ENCODE data around the gene FAM174B.

FAM174B gene

DNA sequence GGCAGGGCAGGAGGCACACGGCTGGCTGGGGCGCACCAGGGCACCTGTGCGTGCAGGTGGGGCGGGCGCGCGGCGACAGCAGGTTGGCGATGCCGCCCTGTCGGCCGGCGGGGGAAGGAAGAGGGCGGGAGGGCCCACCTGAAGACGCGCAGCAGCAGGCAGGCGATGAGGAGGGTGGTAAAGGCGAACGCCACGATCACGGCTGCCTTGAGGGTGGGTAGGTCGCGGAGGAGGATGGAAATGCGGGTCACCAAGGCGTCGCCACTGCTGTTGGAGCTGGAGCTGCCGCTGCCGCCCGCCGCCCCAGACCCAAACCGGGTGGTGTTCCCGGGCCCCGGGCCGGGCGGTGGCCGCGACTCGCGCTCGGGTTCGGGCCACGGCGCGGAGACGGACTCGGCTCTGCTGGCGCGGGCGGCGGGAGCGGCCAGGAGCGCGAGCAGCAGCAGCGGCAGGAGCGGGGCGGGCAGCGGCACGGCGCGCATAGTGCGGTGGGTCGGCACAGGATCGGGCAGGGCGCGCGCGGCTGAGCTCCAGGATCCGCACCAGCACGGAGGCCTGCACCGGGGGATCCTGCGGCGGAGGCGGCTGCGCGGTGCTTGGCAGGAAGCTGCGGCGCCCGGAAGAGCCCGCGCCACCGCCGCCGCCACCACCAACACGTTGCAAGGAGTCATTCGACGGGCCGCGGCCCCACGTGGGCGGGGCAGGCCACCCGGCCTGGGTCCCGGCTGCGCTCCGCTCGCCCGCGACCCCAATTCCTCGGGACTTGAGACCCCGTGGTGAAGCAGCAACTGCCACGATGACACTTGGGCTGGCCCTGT lies at the start of gene FAM174B:
FAM174B (minus strand) TSS at position 598 of the 818 bp plus-strand sequence.
- DNase-seq = peak; percentile 1

DNA sequence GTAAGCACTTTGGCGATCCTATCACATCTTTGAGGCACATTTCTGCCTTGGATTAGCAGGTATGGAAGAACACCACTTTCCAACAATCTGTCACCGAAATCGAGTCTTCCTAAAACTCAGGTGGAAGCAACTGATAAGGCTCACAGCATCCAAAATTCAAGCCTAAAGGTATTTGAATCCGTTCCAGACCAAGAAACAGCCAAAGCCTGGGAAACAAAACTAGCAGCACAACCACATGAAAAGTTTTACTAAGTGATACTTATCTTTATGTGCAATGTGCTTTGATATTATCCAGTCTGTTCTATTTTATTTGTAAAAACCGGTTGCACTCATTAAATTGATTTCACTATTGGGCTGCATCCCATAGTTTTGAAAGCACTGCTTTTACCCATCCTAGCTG lies 40.5 kb upstream of the FAM174B start:
- DNase-seq = no peak

DNA sequence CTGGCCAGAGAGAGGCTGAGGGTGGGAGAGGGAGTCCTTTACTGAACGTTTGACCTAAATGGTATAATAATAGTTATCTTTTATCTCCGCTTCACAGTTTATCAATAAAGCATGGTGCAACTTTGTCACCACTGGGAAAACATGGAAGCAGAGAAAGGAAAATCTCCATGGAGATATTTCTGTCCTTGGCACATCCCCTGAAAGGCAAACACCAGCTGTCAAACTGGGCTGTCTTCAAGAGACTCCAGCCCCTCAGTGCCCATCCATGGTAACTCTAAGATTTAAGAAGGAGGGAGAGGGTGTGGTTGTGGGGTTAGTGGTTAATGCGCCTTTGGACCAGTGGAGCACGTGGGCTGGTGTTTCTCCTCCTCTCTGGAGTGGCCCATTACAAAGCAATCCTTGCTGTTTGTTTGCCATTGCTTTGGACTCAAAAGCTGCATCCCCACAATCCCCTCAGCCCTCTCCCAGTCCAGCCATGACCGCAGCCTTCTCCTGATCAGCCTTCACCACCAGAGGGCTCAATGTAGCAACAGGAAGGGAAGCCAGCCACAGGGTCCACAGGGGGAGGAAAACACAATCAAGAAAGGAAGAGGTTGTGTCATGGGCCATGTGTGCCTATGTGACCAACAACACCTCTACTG lies 38.2 kb upstream of the FAM174B start:
- no peak for DNase-seq

- no peak for DNase-seq
Measured at GRCh38 chr15:92690395-92690794, 34.8 kb upstream of the FAM174B start.

GRCh38 chr15:92687746-92688145 lies 32.2 kb upstream of the FAM174B start:
- no peak for DNase-seq

DNA sequence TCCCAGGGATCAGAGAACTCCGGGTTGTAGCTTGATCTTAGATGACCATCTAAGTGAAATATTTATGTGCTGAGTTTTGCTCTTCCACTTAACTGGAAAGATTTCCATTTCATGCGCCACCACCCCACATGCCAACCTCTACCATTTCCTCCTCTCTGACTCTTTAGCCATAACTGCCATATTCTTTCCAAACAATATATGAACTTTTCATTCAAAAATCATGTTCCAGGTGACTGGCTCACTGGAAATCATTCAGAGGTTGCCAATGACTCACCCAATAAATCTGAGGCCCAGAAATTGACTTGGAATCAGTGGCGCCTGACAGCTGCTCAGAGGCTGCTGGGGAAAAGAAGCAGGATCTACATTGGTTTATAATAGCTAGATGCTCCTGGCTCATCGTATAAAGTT lies 31.6 kb upstream of the FAM174B start:
- no peak for DNase-seq

DNA sequence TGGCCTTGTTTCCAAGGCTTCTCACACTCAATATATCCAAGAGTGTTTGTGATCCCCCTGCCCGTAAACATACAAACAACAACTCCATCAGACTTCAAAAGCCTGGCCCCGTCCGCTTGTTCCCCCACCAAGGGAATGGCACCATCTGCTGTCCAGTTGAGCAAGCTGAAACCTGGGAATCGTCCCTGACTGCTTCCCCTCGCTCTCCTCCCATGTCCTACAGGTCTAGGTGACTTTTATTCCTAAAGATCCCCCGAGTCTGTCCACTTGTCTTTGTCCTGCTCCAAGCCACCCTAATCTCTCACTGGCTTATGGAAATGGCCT lies 27.9 kb upstream of the FAM174B start:
- DNase-seq = no peak

DNA sequence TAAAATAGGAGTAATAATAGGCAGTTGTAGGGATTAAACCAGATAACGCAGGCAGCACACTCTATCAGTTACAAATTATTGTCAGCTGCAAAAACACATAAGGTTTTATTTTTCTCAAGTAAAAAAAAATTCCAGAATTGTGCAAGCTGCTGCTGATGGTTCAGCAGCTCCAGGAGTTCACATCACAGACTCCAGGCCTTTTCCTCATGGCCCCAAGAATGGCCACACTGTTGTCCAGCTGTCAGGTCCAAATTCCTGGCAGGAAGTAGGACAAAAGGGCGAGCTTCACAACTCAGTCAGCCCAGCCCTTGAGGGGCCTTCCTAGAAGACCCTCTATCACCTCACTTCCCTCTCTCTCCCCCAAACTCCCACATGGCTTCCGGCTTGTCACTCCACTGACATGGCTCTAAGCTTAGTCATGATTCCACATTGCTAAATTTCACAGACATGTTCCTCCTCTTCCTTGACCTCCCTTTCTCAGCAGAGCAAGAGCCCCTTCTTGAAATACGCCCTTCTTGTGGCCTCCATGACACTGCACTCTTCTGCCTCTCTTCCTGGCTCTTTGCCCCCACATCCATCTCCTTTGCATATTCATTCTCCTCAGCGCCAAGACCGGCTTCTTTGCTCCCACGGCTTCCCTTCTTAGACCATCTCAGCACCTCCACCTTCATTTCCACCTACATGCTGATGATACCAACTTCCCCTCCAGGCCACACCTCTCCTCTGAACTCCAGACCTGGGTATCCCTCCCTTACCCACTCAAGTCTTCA lies 27.4 kb upstream of the FAM174B start:
- no peak for DNase-seq

GRCh38 chr15:92681141-92681631 lies 25.6 kb upstream of the FAM174B start:
- DNase-seq = no peak

DNA sequence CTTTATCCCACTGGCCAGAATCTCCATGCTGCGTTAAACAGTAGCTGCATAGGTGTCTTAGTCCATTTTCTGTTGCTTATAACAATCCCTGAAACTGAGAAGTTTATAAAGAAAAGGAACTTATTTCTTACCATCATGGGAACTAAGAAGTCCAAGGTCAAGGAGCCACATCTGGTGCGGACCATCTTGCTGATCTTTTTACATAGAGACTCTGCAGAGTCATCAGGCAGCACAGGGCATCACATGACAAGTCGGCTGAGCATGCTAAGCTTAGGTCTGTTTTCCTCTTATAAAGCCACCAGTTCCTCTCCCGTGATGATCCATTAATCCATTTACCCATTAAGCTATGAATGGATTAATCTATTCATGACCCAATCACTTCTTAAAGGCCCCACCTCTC lies 22.4 kb upstream of the FAM174B start:
- DNase-seq = no peak

- DNase-seq = no peak
Measured at GRCh38 chr15:92676561-92676960, 21.0 kb upstream of the FAM174B start.

DNA sequence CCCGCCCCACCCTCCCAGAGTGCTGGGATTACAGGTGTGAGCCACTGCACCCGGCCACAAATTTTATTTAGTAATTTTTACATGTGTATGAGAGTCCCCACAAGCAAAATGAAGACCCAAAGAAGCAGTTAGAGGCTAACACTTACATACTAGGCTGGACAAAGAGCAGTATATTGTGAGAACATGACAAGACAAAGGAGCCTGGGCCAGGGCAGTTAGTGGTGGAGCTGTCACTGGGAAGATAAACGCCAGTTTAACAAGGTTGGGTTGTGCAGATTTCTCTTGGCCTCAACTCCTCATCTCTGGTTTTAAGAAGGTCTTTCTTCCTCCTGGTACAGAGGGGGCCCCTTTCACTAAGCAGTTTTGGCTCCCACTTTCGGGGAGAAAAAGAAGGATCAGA lies 19.9 kb upstream of the FAM174B start:
- no peak for DNase-seq

DNA sequence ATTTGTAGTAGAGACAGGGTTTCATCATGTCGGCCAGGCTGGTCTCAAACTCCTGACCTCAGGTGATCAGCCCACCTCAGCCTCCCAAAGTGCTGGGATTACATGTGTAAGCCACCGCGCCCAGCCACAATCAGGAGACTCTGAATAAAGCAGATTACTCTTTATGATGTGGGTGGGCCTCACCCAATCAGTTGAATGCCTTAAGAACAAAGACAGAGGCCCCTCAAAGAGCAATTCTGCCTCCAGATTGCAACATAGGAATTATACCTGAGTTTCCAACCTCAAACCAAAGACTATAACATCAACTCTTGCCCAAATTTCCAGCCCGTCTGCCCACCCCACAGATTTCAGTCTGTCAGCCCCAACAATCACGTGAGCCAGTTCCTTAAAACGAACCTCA lies 18.8 kb upstream of the FAM174B start:
- no peak for DNase-seq

DNA sequence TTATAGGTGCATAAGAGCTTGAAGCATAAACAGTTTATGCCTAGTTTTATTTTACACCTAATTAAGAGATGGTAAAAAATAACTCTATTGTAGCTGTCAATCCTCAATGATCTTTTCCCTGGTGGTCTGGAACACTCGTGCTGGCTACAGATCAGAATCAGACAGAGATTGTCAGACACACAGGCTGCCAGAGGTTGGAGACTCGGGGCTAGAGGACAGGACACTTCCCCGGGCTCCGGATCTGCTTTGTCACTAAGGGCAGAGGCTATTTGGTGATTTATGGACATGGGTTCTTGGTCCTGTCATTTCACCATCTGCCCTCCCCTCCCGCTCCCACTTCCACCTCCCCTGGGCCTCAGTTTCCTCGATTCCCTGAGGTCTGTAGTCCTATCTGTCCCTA lies 16.5 kb upstream of the FAM174B start:
- no peak for DNase-seq

- DNase-seq = no peak
Measured at GRCh38 chr15:92671406-92671805, 15.8 kb upstream of the FAM174B start.

- no peak for DNase-seq
Measured at GRCh38 chr15:92670621-92671020, 15.0 kb upstream of the FAM174B start.

GRCh38 chr15:92669432-92669831 lies 13.9 kb upstream of the FAM174B start:
- DNase-seq = no peak

GRCh38 chr15:92668620-92669019 lies 13.0 kb upstream of the FAM174B start:
- no peak for DNase-seq

DNA sequence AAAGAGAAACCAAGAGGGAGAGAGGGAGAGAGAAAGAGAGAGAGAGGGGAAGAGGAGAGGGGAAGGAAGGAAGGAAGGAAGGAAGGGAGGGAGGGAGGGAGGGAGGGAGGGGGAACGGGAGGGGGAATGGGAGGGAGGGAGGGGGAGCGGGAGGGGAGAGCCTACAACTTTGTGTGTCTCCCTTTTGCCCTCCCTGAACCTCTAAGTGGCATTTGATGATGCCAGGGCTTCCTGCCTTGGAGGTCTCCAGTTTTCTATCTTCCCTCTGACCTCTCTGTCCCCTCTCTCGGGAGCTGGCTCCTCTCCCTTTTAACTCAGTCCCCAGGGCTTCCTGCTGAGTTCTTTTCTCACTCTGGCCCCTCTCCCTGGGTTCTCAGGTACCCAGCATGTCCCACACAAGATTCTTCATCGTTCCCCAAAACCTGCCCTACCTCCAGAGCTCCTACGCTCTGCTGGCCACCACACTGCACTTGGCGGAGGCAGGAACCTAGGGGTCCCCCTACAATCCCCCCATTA lies 12.5 kb upstream of the FAM174B start:
- no peak for DNase-seq

DNA sequence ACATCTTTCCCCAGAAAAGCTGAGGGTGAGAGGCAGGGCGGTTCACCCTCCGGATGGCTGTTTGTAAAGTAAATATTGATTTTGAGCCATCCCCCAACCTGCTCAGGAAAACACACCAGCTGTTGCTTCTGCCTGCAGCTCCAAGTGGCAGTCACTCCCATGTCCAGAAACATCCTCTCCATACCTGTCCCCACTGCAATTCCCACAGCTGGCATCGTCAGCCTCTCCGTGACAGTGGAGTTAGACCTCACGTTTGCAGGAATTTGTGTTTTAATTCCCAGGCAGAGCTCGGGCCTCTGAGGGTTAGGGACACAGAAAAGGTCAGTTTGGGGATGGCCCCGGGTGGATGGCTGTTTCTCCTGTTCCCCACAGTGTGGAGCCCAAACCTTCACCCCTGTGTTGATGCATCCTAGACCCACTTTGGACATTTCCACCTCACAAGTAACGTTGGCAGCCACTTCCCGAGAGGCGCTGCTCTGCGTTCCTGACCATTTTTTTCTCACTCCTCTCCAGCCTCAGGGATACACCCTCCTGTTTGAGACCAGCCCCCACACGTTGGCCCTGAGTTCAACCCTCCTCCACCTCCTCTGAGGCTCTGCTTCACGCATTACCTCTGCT lies 11.8 kb upstream of the FAM174B start:
- no peak for DNase-seq

DNA sequence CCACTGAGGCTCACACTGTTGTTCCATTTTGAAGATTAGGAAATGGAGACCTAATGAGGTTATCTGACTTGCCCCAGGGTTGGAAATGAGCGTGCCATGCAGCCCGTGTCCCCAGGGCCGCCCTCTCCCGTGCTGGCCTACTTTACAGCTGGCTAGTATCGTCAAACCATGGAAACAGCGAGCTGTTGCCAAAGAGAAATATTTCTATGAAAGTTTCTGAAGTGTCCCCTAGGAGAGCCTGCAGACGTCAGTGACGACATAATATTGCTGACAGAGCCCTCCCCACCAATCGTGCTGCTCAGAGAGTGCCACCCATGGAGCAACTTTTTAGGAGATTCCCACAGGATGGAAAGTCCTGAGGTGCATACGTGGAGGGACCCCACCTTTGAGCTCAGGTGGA lies 11.2 kb upstream of the FAM174B start:
- DNase-seq = no peak

DNA sequence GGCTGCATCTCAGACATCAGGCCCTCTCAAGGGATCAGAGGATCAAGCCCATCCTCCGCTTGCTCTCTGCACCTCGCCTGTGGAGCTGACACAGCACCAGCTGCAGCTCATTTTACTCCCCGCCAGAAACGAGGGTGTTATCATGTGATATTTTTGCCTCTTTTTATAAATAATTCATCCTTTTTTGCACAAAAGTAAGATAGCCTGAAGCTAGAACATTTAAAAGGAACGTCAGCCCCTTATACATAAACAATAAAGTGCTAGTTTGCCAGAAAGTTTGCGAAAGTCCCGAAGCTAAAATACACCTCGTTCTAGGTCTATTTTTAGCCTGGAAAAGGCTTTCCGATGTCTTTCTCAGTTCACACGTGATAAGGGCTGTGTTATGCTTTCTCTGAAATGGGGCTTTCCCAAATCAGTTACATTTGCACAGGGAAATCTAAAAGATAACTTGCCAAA lies 9.6 kb upstream of the FAM174B start:
- DNase-seq = no peak

All from stimulated activated naive CD4-positive, alpha-beta T cell treated with Interleukin-2 at 50 U/mL for 16 hours (primary cell).